ENCODE data around the gene CD8A. TPM values are rescaled to one million over a fixed set of nuclear protein-coding genes. Genes with fewer than 3 reads are reported as not detected.

The CD8A gene
- total RNA-seq, 2 donors from 2014 or later = 1.3 to 2.5 TPM

DNA sequence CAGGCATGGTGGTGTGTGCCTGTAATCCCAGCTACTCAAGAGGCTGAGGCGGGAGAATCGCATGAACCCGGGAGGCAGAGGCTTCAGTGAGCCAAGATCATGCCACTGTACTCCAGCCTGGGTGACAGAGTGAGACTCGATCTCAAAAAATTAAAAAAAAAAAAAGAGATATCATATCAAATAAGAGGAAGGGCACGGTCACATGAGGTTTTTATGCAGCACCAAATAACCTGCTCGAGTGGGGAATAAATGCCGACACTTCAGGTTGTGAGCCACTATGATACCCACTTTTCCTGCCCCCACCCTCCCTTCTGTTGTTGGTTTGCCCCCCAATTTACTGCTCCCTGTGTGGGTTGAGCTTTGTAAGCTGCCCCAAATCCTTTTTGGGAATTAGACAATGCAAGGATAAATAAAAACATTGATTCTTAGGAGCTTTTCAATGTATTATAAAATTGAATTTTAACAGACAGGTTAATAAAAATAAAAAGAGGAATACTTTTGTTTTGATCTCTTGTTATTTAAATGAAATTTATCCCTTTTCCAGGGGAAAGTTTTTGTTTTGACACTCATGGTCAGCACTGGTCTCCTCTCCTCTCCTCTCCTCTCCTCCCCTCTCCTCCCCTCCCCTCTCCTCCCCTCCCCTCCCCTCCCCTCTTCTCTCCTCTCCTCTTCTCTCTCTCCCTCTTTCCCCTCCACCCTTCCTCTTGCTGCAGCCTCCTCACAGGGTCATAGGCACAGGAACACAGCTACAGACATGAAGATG lies 41.8 kb upstream of the CD8A start:
- Histone ChIP-seq H3K27ac (no peak overlapping the region), H3K36me3 (no peaks in the 10 kb centered on the region), H3K27me3 (replicated peaks; ENCODE audit: insufficient read depth) (no peaks in the 10 kb centered on the region), H3K9me3 (no peaks in the 10 kb centered on the region), H3K4me3 (no peak overlapping the region), H3K4me1 (replicated peaks) (no peaks in the 10 kb centered on the region)
- WGBS = 74% methylated on average over 5 of the region's 7 CpGs
- TF ChIP-seq POLR2AphosphoS5 (IDR thresholded peaks at IDR 0.05) (no peak), POLR2A (IDR thresholded peaks at IDR 0.05) (no peak)
- TF ChIP-seq, protein P1, sequence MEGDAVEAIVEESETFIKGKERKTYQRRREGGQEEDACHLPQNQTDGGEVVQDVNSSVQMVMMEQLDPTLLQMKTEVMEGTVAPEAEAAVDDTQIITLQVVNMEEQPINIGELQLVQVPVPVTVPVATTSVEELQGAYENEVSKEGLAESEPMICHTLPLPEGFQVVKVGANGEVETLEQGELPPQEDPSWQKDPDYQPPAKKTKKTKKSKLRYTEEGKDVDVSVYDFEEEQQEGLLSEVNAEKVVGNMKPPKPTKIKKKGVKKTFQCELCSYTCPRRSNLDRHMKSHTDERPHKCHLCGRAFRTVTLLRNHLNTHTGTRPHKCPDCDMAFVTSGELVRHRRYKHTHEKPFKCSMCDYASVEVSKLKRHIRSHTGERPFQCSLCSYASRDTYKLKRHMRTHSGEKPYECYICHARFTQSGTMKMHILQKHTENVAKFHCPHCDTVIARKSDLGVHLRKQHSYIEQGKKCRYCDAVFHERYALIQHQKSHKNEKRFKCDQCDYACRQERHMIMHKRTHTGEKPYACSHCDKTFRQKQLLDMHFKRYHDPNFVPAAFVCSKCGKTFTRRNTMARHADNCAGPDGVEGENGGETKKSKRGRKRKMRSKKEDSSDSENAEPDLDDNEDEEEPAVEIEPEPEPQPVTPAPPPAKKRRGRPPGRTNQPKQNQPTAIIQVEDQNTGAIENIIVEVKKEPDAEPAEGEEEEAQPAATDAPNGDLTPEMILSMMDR (IDR thresholded peaks at IDR 0.05) = no peak
- DNase-seq (ENCODE audit: low spot score) = no peak
- intact Hi-C loops (cut with DNase I) = no loop called here

DNA sequence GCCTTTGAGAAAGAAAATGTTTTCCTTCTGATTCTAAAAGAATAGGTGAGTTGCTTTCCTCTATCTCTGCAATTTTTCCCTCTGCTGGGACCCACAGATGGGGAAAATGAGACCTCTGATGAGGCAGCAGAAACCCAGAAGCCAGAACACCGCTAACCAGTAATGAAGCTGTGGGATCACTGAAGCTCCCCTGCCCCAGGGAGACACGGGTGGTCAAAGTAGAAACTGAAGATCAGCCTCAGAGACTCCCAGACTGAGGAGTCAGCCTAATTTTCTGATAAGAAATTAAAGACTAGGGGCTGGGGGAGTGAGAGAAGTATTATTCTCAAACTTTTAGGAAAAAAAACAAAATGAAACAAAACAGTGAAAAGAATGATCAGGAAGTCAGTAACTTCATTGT lies 40.8 kb upstream of the CD8A start:
- Histone ChIP-seq H3K27ac (no peak overlapping the region), H3K4me3 (no peak overlapping the region), H3K4me1 (replicated peaks) (no peaks in the 10 kb centered on the region), H3K9me3 (no peaks in the 10 kb centered on the region), H3K36me3 (no peaks in the 10 kb centered on the region), H3K27me3 (replicated peaks; ENCODE audit: insufficient read depth) (no peaks in the 10 kb centered on the region)
- WGBS = 46% methylated on average over 2 of the region's 2 CpGs
- intact Hi-C loops (cut with DNase I) = no loop called here
- TF ChIP-seq, protein P1 (IDR thresholded peaks at IDR 0.05) = no peak
- TF ChIP-seq POLR2AphosphoS5 (IDR thresholded peaks at IDR 0.05) = no peak
- TF ChIP-seq POLR2A (IDR thresholded peaks at IDR 0.05) = no peak
- no peak for DNase-seq (ENCODE audit: low spot score)

- H3K27me3 ChIP-seq (replicated peaks; ENCODE audit: insufficient read depth) = no peaks in the 10 kb centered on the region
- H3K27ac ChIP-seq = no peak overlapping the region
- intact Hi-C loops (cut with DNase I) = no loop called here
- DNase-seq (ENCODE audit: low spot score) = no peak
- TF ChIP-seq POLR2AphosphoS5 (IDR thresholded peaks at IDR 0.05) = no peak
- TF ChIP-seq, protein P1 (IDR thresholded peaks at IDR 0.05) = no peak
- TF ChIP-seq POLR2A (IDR thresholded peaks at IDR 0.05) = no peak
- no peaks in the 10 kb centered on the region for H3K4me1 ChIP-seq (replicated peaks)
- no peak overlapping the region for H3K4me3 ChIP-seq
- WGBS = 71% methylated on average over 4 of the region's 4 CpGs
- H3K36me3 ChIP-seq = no peaks in the 10 kb centered on the region
- no peaks in the 10 kb centered on the region for H3K9me3 ChIP-seq
These were observed 36.2 kb upstream of the CD8A start for GRCh38 chr2:86826951-86827350.

DNA sequence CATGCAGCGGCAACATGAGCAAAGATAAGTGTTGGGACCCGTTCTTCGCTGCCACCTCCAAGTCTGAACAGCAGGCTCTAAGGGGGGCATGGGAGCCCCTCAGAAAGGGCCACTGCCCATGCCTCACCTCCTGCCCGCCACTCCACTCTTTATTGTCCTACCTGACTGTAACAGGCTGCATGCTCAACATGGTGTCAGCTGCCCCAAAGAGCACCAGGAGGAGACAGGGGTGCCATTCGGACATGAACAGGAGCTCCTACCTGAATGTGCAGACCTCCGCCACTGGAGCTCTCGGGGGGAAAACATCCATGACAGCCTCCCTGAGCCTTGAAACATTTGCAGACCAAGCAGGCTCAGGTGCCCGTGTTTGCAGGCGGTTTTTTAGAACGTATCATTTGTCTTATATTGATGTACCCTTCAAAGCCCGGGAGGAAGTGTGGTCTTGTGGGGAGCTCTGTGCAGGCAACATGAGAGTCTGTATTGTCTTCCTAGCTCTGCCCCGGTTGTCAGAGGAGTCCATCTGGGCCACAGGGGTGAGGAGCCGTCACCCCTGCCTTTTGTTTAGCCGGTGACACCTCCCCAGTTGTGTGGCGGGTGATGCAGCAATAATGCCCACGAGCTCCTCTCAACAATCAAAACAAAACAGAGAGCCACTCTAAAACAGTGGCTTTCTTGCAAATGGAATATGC lies 35.1 kb upstream of the CD8A start:
- no peak overlapping the region for H3K27ac ChIP-seq
- no peak overlapping the region for H3K4me3 ChIP-seq
- H3K36me3 ChIP-seq = no peaks in the 10 kb centered on the region
- intact Hi-C loops (cut with DNase I) = no loop called here
- no peaks in the 10 kb centered on the region for H3K27me3 ChIP-seq (replicated peaks; ENCODE audit: insufficient read depth)
- no peaks in the 10 kb centered on the region for H3K9me3 ChIP-seq
- H3K4me1 ChIP-seq (replicated peaks) = no peaks in the 10 kb centered on the region
- no peak for DNase-seq (ENCODE audit: low spot score)
- WGBS = 80% methylated on average over 15 of the region's 16 CpGs
- no peak for TF ChIP-seq POLR2AphosphoS5 (IDR thresholded peaks at IDR 0.05)
- no peak for TF ChIP-seq POLR2A (IDR thresholded peaks at IDR 0.05)
- TF ChIP-seq, protein P1 (IDR thresholded peaks at IDR 0.05) = no peak

Data from prostate gland (tissue), 2 donors.